Lung microvascular endothelial cell (primary cell): ENCODE results near the gene SOCS3. TPM values are rescaled to one million over a fixed set of nuclear protein-coding genes. Genes with fewer than 3 reads are reported as not detected.
A peak's percentile ranks its signal among the peaks of the same experiment; 100 is the strongest.

Source experiments
- DNase-seq, 2 donors: peaks; one replicate each; pipeline versions ENCODE4 v3.0.0 to v3.0.0-alpha.2; 2010; ENCODE audit warnings: low read depth in 2 of 2
- total RNA-seq: library from RNA; depleted of rRNA; stranded (reverse); fragments of >200 nt; gene quantifications from 2 replicates; pipeline ENCODE4 v1.2.1, GENCODE V29; 2014

The SOCS3 gene
- total RNA-seq, 1 donor from 2014 or later, result 79.6 TPM

GRCh38 chr17:78368348-78368747, 8.5 kb upstream of the SOCS3 start:
- DNase-seq, result no peak

- DNase-seq, result no peak
Measured at GRCh38 chr17:78367193-78367592, 7.3 kb upstream of the SOCS3 start.

GRCh38 chr17:78366109-78366848, 6.4 kb upstream of the SOCS3 start:
- DNase-seq, result no peak

- DNase-seq, result peak in 1 of 2 donors; percentile 54
Measured at GRCh38 chr17:78365561-78366108, 5.8 kb upstream of the SOCS3 start.

GRCh38 chr17:78364436-78365281, 4.8 kb upstream of the SOCS3 start:
- no peak for DNase-seq

GRCh38 chr17:78362671-78363070, 2.8 kb upstream of the SOCS3 start:
- no peak for DNase-seq

GRCh38 chr17:78362232-78362631, 2.4 kb upstream of the SOCS3 start:
- DNase-seq, result no peak

GRCh38 chr17:78361225-78361701, 1.4 kb upstream of the SOCS3 start:
- no peak for DNase-seq

- peak; percentile 88 to 94 for DNase-seq
Measured at GRCh38 chr17:78360371-78361224, 721 bp upstream of the SOCS3 start.

- DNase-seq, result peak; percentile 47 to 51
Measured at GRCh38 chr17:78359321-78359996, 418 bp downstream of the SOCS3 start.

GRCh38 chr17:78358538-78359320, 1.1 kb downstream of the SOCS3 start:
- peak; percentile 71 to 74 for DNase-seq

- no peak for DNase-seq
Measured at GRCh38 chr17:78357672-78358537, 2.0 kb downstream of the SOCS3 start.

- peak; percentile 76 to 92 for DNase-seq
Measured at GRCh38 chr17:78357177-78357586, 2.7 kb downstream of the SOCS3 start.

- peak; percentile 57 to 68 for DNase-seq
Measured at GRCh38 chr17:78356101-78356713, 3.7 kb downstream of the SOCS3 start.

- DNase-seq, result no peak
Measured at GRCh38 chr17:78355701-78356100, 4.2 kb downstream of the SOCS3 start.

GRCh38 chr17:78355045-78355641, 4.7 kb downstream of the SOCS3 start:
- DNase-seq, result no peak

GRCh38 chr17:78353834-78354233, 6.0 kb downstream of the SOCS3 start:
- no peak for DNase-seq

GRCh38 chr17:78351449-78352006, 8.3 kb downstream of the SOCS3 start:
- peak in 1 of 2 donors; percentile 27 for DNase-seq
